K562 (cell line): ENCODE measurements around the gene PLEKHB1. TPM values are rescaled to one million over a fixed set of nuclear protein-coding genes. Genes with fewer than 3 reads are reported as not detected.

Source experiments
- ATAC-seq: fragments of 200-7000 bp; cut with Tn5 transposase; 3 replicates; pipeline ENCODE4 v1.9.1; 2020; ENCODE audit warnings: moderate library complexity
- BruUV-seq: library from RNA; stranded (reverse); fragments of 400-500 nt; replicated peaks from 2 replicates; lab custom pipeline; 2021; lab: Mats Ljungman, UMichigan
- CTCF ChIA-PET: fragments of 300-600 bp; formaldehyde crosslinking; extraction: SDS; loops from one replicate; lab custom pipeline; 2021; ENCODE audit warnings: low intra/inter-chr PET ratio; lab: Yijun Ruan, JAX
- POLR2A ChIA-PET: fragments of 300-600, 350-650 bp; sonication (Branson Sonifier 250); formaldehyde crosslinking; extraction: SDS; loops from one replicate; lab custom pipeline; 2021; ENCODE audit warnings: antibody characterized with exemption, inconsistent platforms; lab: Yijun Ruan, JAX
- DNase-seq, 4 experiments: peaks; one replicate each; pipeline versions ENCODE4 v3.0.0 to v3.0.0-alpha.2; 2011 to 2018; ENCODE audit warnings: low spot score in 3 of 4, mixed read lengths in 3 of 4; ENCODE audit errors: extremely low read depth in 1 of 4
- FAIRE-seq: peaks from 2 replicates; lab custom pipeline; 2011; peaks lifted over from hg19 to GRCh38; lab: Jason Lieb, UNC
- H2AFZ ChIP-seq: 2 replicates; pipeline ENCODE4 v1.6.0; 2011; ENCODE audit warnings: low read depth, low read length, control low read depth, inconsistent platforms
- H3K27ac ChIP-seq: fragments of 200-600 bp; 3 replicates; pipeline ENCODE4 v1.8.0; 2011; ENCODE audit warnings: low read depth, mild to moderate bottlenecking, control low read depth, inconsistent platforms, low read length, moderate library complexity, mixed read lengths; ENCODE audit errors: extremely low read depth
- H3K27me3 ChIP-seq, 2 experiments: fragments of 300-600 bp in 1 of 2; 2 replicates in 1 of 2; 3 replicates in 1 of 2; pipeline versions ENCODE4 v1.6.0 to v1.8.0; 2011; ENCODE audit warnings: inconsistent platforms in 2 of 2, low read length in 2 of 2, mild to moderate bottlenecking in 1 of 2, mixed read lengths in 1 of 2, moderate library complexity in 1 of 2; ENCODE audit not compliant: control insufficient read depth in 2 of 2, insufficient read depth in 2 of 2
- H3K36me3 ChIP-seq: fragments of 300-600 bp; 3 replicates; pipeline ENCODE4 v1.8.0; 2011; ENCODE audit warnings: mild to moderate bottlenecking, low read length, inconsistent platforms; ENCODE audit not compliant: control insufficient read depth, insufficient read depth
- H3K4me1 ChIP-seq, 2 experiments: fragments of 200-600 bp in 1 of 2; replicated peaks in 1 of 2; 2 replicates in 1 of 2; 3 replicates in 1 of 2; pipeline versions ENCODE4 v1.5.1 to v1.8.0; 2011; ENCODE audit warnings: inconsistent platforms in 2 of 2, low read length in 2 of 2, mild to moderate bottlenecking in 1 of 2, mixed read lengths in 1 of 2, moderate library complexity in 1 of 2; ENCODE audit not compliant: control insufficient read depth in 2 of 2, insufficient read depth in 2 of 2
- H3K4me2 ChIP-seq: 2 replicates; pipeline ENCODE4 v1.6.1; 2011; ENCODE audit warnings: low read length, control low read depth, inconsistent platforms, mixed read lengths; ENCODE audit not compliant: insufficient read depth
- H3K4me3 ChIP-seq: fragments of 200-600 bp; sonication (generic), shearing (Covaris generic); 2 replicates; pipeline ENCODE4 v1.5.1; 2016; ENCODE audit warnings: control low read depth, inconsistent platforms
- H3K79me2 ChIP-seq: fragments of 200-600 bp; 3 replicates; pipeline ENCODE4 v1.8.0; 2011; ENCODE audit warnings: low read length, inconsistent platforms; ENCODE audit not compliant: control insufficient read depth, insufficient read depth
- H3K9ac ChIP-seq, 2 experiments: 2 replicates each; pipeline versions ENCODE4 v1.6.0 to v1.6.1; 2011; ENCODE audit warnings: low read depth in 2 of 2, low read length in 2 of 2, control low read depth in 1 of 2, inconsistent platforms in 1 of 2, mild to moderate bottlenecking in 1 of 2, mixed read lengths in 1 of 2; ENCODE audit not compliant: insufficient read depth in 1 of 2
- H3K9me1 ChIP-seq: one replicate; pipeline ENCODE4 v1.6.0; 2011; ENCODE audit warnings: inconsistent platforms, mild to moderate bottlenecking, low read length, moderate library complexity; ENCODE audit not compliant: control insufficient read depth, insufficient read depth
- H3K9me3 ChIP-seq: replicated peaks from 2 replicates; pipeline ENCODE4 v1.5.1; 2011; ENCODE audit warnings: low read depth, low read length, inconsistent platforms; ENCODE audit not compliant: control insufficient read depth, insufficient read depth
- H4K20me1 ChIP-seq: replicated peaks from 2 replicates; pipeline ENCODE4 v1.6.1; 2011; ENCODE audit warnings: low read length, inconsistent platforms, mixed read lengths; ENCODE audit not compliant: control insufficient read depth, insufficient read depth
- PCBP2 ChIP-seq: fragments of 200-400 bp; formaldehyde crosslinking; IDR thresholded peaks from 2 replicates; pipeline ENCODE4 v1.6.1; 2018; ENCODE audit warnings: low read length, low read depth, mild to moderate bottlenecking, moderate library complexity; ENCODE audit not compliant: poor library complexity, severe bottlenecking
- PHF8 ChIP-seq: fragments of 200-600 bp; sonication (generic); IDR thresholded peaks from 2 replicates; pipeline ENCODE4 v1.6.1; 2012; ENCODE audit warnings: mixed run types, mild to moderate bottlenecking, inconsistent platforms, low read length, moderate library complexity, borderline replicate concordance
- POLR2A ChIP-seq: fragments of 450-650 bp; conservative IDR thresholded peaks from 2 replicates; pipeline ENCODE4 v1.6.1; 2016
- ZNF12 ChIP-seq: sonication (generic); formaldehyde crosslinking; IDR thresholded peaks from 2 replicates; pipeline ENCODE4 v1.4.0; 2020; ENCODE audit warnings: mild to moderate bottlenecking, missing genetic modification reagents
- WGBS: fragments of 100-300 bp; shearing (Covaris generic); methylation state at CpG from one replicate; pipeline ENCODE4 v1.1.6; 2016; ENCODE audit warnings: low coverage, mixed read lengths; ENCODE audit not compliant: insufficient coverage; ENCODE audit errors: missing lambda C conversion rate; 5-methylcytosine and 5-hydroxymethylcytosine counted together
- in situ Hi-C: fragments of 300-500 bp; cut with MboI; formaldehyde crosslinking; loops from 4 replicates; pipeline ENCODE4 v1.15.0; 2018; ENCODE audit warnings: inconsistent platforms, mixed read lengths
- intact Hi-C: fragments of 100-400 bp; cut with micrococcal nuclease; formaldehyde crosslinking; loops from 2 replicates; pipeline ENCODE4 v1.14.2; 2022
- polyA plus RNA-seq, 8 experiments: library from polyadenylated mRNA; depleted of rRNA in 4 of 8; stranded (reverse) in 5 of 8; unstranded in 3 of 8; fragments of >200 nt; fragmentation: Nextera tagmentation in 2 of 8; fragmentation: Illumina TruSeq in 1 of 8; extraction: Ambion mirVana in 2 of 8; extraction: Trizol in 1 of 8; gene quantifications; 2 replicates each; pipeline versions ENCODE4 v1.2.1 to v1.2.3, GENCODE V29; 2011 to 2014; ENCODE audit warnings: inconsistent platforms in 1 of 8, missing spikeins in 1 of 8
- total RNA-seq, 7 experiments: library from RNA; depleted of rRNA in 6 of 7; stranded (reverse); fragments of >200 nt in 6 of 7; fragmentation: Illumina TruSeq in 2 of 7; extraction: Trizol in 2 of 7; gene quantifications; 2 replicates each; pipeline versions ENCODE4 v1.2.1 to v1.2.3, GENCODE V29; 2011 to 2021; ENCODE audit warnings: low replicate concordance in 1 of 7
- TF ChIP-seq, protein P1 (sequence below): fragments of 250-450 bp; sonication (Bioruptor Pico); IDR thresholded peaks from 2 replicates; pipeline ENCODE4 v1.5.0; 2021; ENCODE audit warnings: mild to moderate bottlenecking, borderline replicate concordance
- TF ChIP-seq, protein P2 (sequence below), 2 experiments: IDR thresholded peaks; 2 replicates each; pipeline ENCODE4 v1.6.1; 2012; ENCODE audit warnings: improper control_type of control experiment in 2 of 2, low read depth in 2 of 2, low read length in 2 of 2, borderline replicate concordance in 1 of 2

The PLEKHB1 gene
- total and polyA plus RNA-seq, 9 of the 15 experiments (the other 6 are each of a cell fraction or from before 2014, with no cell fraction given) = 0.07 to 0.62 (median 0.17) TPM; not detected in 2

GRCh38 chr11:73651661-73652045, 5.3 kb downstream of the PLEKHB1 start:
- ChIA-PET CTCF (interaction anchor here (0.6 kb wide), 1 partner anchor 356 kb away, joined by 4 read pairs; no protein-coding TSS in a partner anchor), POLR2A (no interaction called here)
- no peak for FAIRE-seq
- Histone ChIP-seq H3K27ac (no peak overlapping the region), H4K20me1 (no peaks in the 10 kb centered on the region), H3K4me2 (no peak overlapping the region), H3K9ac (no peak overlapping the region), H3K9me1 (no peaks in the 10 kb centered on the region), H3K9me3 (no peaks in the 10 kb centered on the region), H3K36me3 (no peaks in the 10 kb centered on the region), H3K27me3 (peaks cover 20 to 67% of the 10 kb centered on the region in 2 experiments), H2AFZ (no peak overlapping the region), H3K4me3 (no peak overlapping the region), H3K79me2 (no peaks in the 10 kb centered on the region), H3K4me1 (peaks cover 0 to 11% of the 10 kb centered on the region in 2 experiments; a peak in 3 of 5 replicates)
- WGBS = 8% methylated on average over 9 of the region's 9 CpGs
- BruUV-seq = no TSS peak
- no peak for DNase-seq
- intact Hi-C loops = no loop called here
- in situ Hi-C loops = no loop called here
- ATAC-seq = no peak
- no peak for TF ChIP-seq PHF8
- TF ChIP-seq, protein P1, sequence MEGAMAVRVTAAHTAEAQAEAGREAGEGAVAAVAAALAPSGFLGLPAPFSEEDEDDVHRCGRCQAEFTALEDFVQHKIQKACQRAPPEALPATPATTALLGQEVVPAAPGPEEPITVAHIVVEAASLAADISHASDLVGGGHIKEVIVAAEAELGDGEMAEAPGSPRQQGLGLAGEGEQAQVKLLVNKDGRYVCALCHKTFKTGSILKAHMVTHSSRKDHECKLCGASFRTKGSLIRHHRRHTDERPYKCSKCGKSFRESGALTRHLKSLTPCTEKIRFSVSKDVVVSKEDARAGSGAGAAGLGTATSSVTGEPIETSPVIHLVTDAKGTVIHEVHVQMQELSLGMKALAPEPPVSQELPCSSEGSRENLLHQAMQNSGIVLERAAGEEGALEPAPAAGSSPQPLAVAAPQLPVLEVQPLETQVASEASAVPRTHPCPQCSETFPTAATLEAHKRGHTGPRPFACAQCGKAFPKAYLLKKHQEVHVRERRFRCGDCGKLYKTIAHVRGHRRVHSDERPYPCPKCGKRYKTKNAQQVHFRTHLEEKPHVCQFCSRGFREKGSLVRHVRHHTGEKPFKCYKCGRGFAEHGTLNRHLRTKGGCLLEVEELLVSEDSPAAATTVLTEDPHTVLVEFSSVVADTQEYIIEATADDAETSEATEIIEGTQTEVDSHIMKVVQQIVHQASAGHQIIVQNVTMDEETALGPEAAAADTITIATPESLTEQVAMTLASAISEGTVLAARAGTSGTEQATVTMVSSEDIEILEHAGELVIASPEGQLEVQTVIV (CRISPR knock-in tag) = no peak
- no peak for TF ChIP-seq PCBP2
- no peak for TF ChIP-seq ZNF12 (CRISPR knock-in tag)
- TF ChIP-seq POLR2A = no peak
- TF ChIP-seq, protein P2, sequence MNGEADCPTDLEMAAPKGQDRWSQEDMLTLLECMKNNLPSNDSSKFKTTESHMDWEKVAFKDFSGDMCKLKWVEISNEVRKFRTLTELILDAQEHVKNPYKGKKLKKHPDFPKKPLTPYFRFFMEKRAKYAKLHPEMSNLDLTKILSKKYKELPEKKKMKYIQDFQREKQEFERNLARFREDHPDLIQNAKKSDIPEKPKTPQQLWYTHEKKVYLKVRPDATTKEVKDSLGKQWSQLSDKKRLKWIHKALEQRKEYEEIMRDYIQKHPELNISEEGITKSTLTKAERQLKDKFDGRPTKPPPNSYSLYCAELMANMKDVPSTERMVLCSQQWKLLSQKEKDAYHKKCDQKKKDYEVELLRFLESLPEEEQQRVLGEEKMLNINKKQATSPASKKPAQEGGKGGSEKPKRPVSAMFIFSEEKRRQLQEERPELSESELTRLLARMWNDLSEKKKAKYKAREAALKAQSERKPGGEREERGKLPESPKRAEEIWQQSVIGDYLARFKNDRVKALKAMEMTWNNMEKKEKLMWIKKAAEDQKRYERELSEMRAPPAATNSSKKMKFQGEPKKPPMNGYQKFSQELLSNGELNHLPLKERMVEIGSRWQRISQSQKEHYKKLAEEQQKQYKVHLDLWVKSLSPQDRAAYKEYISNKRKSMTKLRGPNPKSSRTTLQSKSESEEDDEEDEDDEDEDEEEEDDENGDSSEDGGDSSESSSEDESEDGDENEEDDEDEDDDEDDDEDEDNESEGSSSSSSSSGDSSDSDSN (IDR thresholded peaks at IDR 0.05; ENCODE audit: borderline replicate concordance in 1 of 2, low read depth in 2 of 2, low read length in 2 of 2) = no peak
